Testis (tissue), 3 donors: ENCODE data around the gene KLK11. TPM values are rescaled to one million over a fixed set of nuclear protein-coding genes. Genes with fewer than 3 reads are reported as not detected.

Source experiments
- DNase-seq: peaks from one replicate; pipeline ENCODE4 v3.0.0-alpha.2; 2019
- H3K27ac ChIP-seq, 2 donors: fragments of 200-600 bp; sonication (generic); one replicate each; pipeline ENCODE4 v1.5.1; 2019
- H3K27me3 ChIP-seq: fragments of 200-600 bp; sonication (generic); one replicate; pipeline ENCODE4 v1.5.1; 2019
- H3K36me3 ChIP-seq: fragments of 200-600 bp; sonication (generic); one replicate; pipeline ENCODE4 v1.5.1; 2017; ENCODE audit warnings: low read depth; ENCODE audit errors: missing control alignments
- H3K4me1 ChIP-seq: fragments of 200-600 bp; sonication (generic); one replicate; pipeline ENCODE4 v1.5.1; 2019
- H3K4me3 ChIP-seq, 2 donors: fragments of 200-600 bp; sonication (generic); one replicate each; pipeline ENCODE4 v1.5.1; 2017 to 2019
- H3K9me3 ChIP-seq: fragments of 200-600 bp; sonication (generic); one replicate; pipeline ENCODE4 v1.5.1; 2017
- CTCF ChIP-seq, 3 experiments: fragments of 450-650 bp in 2 of 3; fragments of 200-600 bp in 1 of 3; sonication (generic) in 1 of 3; IDR thresholded peaks; one replicate each; pipeline ENCODE4 v1.5.1; 2016 to 2019; ENCODE audit warnings: antibody characterized with exemption in 3 of 3, mild to moderate bottlenecking in 2 of 3, moderate library complexity in 1 of 3
- POLR2A ChIP-seq: fragments of 450-650 bp; IDR thresholded peaks from one replicate; pipeline ENCODE4 v1.6.1; 2017; ENCODE audit warnings: antibody characterized with exemption, mild to moderate bottlenecking, moderate library complexity
- WGBS, 2 donors: methylation state at CpG; one replicate each; pipeline ENCODE4 v1.1.5; 2018; 5-methylcytosine and 5-hydroxymethylcytosine counted together
- intact Hi-C: fragments of 100-400 bp; cut with DNase I; formaldehyde crosslinking; loops from one replicate; pipeline ENCODE4 v1.15.1; 2023; ENCODE audit warnings: low total_unique reads
- polyA plus RNA-seq: library from polyadenylated mRNA; stranded (reverse); fragments of 350-450 nt; fragmentation: Illumina TruSeq; extraction: RNeasy Lipid Tissue Mini Kit (QIAGEN cat#74804); gene quantifications from one replicate; pipeline ENCODE4 v1.2.3, GENCODE V29; 2014; ENCODE audit warnings: low read depth, low replicate concordance; ENCODE audit not compliant: insufficient read depth
- total RNA-seq, 2 donors: library from RNA; depleted of rRNA; stranded (reverse); fragments of >200 nt; gene quantifications; one replicate each; pipeline ENCODE4 v1.2.3, GENCODE V29; 2016

The KLK11 gene
- total and polyA plus RNA-seq, 3 donors from 2014 or later = 16.8 to 46.3 (median 41.1) TPM

DNA sequence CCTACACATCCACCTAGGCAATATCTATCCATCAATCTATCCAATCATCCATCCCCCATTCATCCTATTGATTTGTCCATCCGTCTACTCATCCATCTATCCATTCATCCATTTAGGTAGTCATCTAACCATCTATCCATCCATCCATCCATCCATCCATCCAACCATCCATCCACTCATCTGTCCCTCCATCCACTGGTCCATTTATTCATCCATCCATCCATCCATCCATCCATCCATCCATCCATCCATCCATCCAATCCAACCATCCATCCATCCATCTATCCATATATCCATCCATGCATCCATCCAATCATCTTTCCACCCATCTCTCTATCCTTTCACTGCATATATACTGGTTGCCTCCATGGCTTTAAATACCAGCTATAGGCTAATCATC, 34.6 kb upstream of the KLK11 start:
- Histone ChIP-seq H3K4me3 (no peak overlapping the region), H3K27ac (no peak overlapping the region), H3K27me3 (no peaks in the 10 kb centered on the region), H3K36me3 (no peaks in the 10 kb centered on the region), H3K9me3 (no peaks in the 10 kb centered on the region), H3K4me1 (peaks cover 14% of the 10 kb centered on the region)
- TF ChIP-seq CTCF (IDR thresholded peaks at IDR 0.05) (no peak), POLR2A (no peak)
- WGBS, 2 donors = 0 to 98% methylated on average over 1 of the region's 1 CpG
- intact Hi-C loops = no loop called here
- no peak for DNase-seq

DNA sequence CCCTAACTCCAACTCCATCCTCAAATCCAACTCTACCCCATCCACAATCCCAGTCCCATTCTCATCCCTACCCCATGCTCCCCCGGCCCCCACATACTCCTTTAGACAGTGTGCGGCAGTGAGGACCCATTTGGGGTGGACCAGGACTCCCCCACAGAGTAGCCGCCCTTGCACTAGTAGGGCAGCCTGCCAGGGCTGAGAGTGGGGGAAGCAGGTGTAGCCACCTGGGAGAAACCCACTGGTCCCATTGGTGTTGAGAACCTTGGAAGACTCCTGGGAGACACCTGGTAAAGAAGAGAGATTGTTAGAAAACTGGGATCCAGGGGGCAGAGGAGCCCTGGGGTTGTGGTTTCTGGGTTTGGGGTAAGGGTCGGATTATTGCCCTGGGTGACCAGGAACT, 33.9 kb upstream of the KLK11 start:
- TF ChIP-seq POLR2A (no peak), CTCF (IDR thresholded peaks at IDR 0.05) (no peak)
- Histone ChIP-seq H3K9me3 (no peaks in the 10 kb centered on the region), H3K27me3 (no peaks in the 10 kb centered on the region), H3K4me1 (peaks cover 10% of the 10 kb centered on the region), H3K36me3 (no peaks in the 10 kb centered on the region), H3K4me3 (no peak overlapping the region), H3K27ac (no peak overlapping the region)
- WGBS, 2 donors = 73 to 96% methylated on average over 4 of the region's 4 CpGs
- DNase-seq = no peak
- intact Hi-C loops = no loop called here

DNA sequence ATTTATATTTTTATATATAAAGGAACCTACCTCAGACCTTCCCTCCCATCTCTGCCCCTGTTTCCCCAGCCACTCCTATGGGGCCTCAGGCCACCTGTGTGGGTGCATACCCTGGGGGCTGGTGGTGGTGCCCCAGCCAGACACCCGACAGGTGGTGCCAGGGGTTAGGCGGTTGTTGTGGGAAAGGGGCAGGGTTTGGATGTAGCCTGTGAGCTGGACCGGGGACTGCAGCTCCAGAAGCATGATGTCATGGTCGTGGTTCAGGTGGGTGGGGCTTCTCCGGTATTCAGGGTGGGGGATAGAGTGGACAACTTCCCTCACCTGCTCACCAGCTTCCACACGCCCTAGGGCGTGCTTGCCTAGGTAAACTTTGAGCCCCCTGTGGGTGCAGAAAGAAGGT, 33.3 kb upstream of the KLK11 start:
- TF ChIP-seq CTCF (IDR thresholded peaks at IDR 0.05) (no peak), POLR2A (no peak)
- no peaks in the 10 kb centered on the region for H3K9me3 ChIP-seq
- no peaks in the 10 kb centered on the region for H3K27me3 ChIP-seq
- peaks cover 4% of the 10 kb centered on the region for H3K4me1 ChIP-seq
- WGBS, 2 donors = 86 to 98% methylated on average over 7 of the region's 7 CpGs
- no peak overlapping the region for H3K27ac ChIP-seq
- intact Hi-C loops = no loop called here
- H3K4me3 ChIP-seq = no peak overlapping the region
- no peak for DNase-seq
- no peaks in the 10 kb centered on the region for H3K36me3 ChIP-seq

- intact Hi-C loops = no loop called here
- Histone ChIP-seq H3K4me1 (no peaks in the 10 kb centered on the region), H3K4me3 (no peak overlapping the region), H3K36me3 (no peaks in the 10 kb centered on the region), H3K27ac (no peak overlapping the region), H3K9me3 (no peaks in the 10 kb centered on the region), H3K27me3 (no peaks in the 10 kb centered on the region)
- TF ChIP-seq CTCF (IDR thresholded peaks at IDR 0.05) (no peak), POLR2A (no peak)
- no peak for DNase-seq
Observed at GRCh38 chr19:51055866-51056265, 29.4 kb upstream of the KLK11 start.

DNA sequence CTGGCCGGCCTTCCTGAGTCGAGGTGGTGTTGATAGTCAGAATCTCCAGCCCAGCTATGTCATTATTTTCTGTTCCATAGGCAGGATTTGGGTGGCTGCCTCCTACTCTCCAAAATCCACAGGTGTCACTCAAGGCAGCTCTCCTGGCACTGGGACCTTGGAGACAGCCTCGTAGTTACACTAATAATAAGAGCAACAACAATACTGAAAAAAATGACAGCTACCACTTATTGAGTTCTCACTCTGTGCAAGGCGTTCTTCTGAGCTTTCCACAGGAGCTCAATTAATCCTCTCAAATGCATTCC, 20.6 kb upstream of the KLK11 start:
- H3K27ac ChIP-seq = no peak overlapping the region
- H3K9me3 ChIP-seq = no peaks in the 10 kb centered on the region
- intact Hi-C loops = no loop called here
- 28 to 33% methylated on average over 4 of the region's 4 CpGs for WGBS, 2 donors
- H3K27me3 ChIP-seq = no peaks in the 10 kb centered on the region
- no peak overlapping the region for H3K4me3 ChIP-seq
- H3K36me3 ChIP-seq = no peaks in the 10 kb centered on the region
- TF ChIP-seq POLR2A (no peak), CTCF (IDR thresholded peaks at IDR 0.05) (no peak)
- no peak for DNase-seq
- H3K4me1 ChIP-seq = no peaks in the 10 kb centered on the region
